A549 (cell line): Measurements from ENCODE around the gene CLASP1.

Source experiments
- CTCF ChIP-seq: fragments of >200 bp; sonication (Bioruptor Twin); formaldehyde crosslinking; IDR thresholded peaks from 3 replicates; pipeline ENCODE4 v1.5.1; 2016
- EP300 ChIP-seq, 2 experiments: fragments of >200 bp; sonication (Bioruptor Twin); formaldehyde crosslinking; IDR thresholded peaks; 2 replicates in 1 of 2; 3 replicates in 1 of 2; pipeline ENCODE4 v1.6.1; 2016 to 2017
- GATA3 ChIP-seq: IDR thresholded peaks from 2 replicates; pipeline ENCODE4 v1.6.1; 2012; ENCODE audit warnings: borderline replicate concordance
- HDAC2 ChIP-seq: fragments of 200-600 bp; sonication (generic); IDR thresholded peaks from 2 replicates; pipeline ENCODE4 v1.6.1; 2016
- MAX ChIP-seq: IDR thresholded peaks from 2 replicates; pipeline ENCODE4 v1.6.1; 2012
- MAZ ChIP-seq: fragments of 150-350 bp; IDR thresholded peaks from 2 replicates; pipeline ENCODE4 v1.6.1; 2014; ENCODE audit warnings: antibody characterized with exemption, low read depth, low read length, borderline replicate concordance
- PBX3 ChIP-seq: IDR thresholded peaks from 2 replicates; pipeline ENCODE4 v1.6.1; 2012
- POLR2A ChIP-seq: IDR thresholded peaks from 2 replicates; pipeline ENCODE4 v1.6.1; 2012; ENCODE audit warnings: mild to moderate bottlenecking, low read length
- RAD21 ChIP-seq, 2 experiments: fragments of >200 bp in 1 of 2; sonication (Bioruptor Twin) in 1 of 2; formaldehyde crosslinking in 1 of 2; IDR thresholded peaks in 1 of 2; conservative IDR thresholded peaks in 1 of 2; 2 replicates in 1 of 2; 3 replicates in 1 of 2; pipeline ENCODE4 v1.6.1; 2012 to 2018; ENCODE audit warnings: inconsistent platforms in 1 of 2
- USF2 ChIP-seq: fragments of 450-650 bp; IDR thresholded peaks from 2 replicates; pipeline ENCODE4 v1.6.1; 2014; ENCODE audit warnings: antibody characterized with exemption
- ZNF302 ChIP-seq: fragments of 250-450 bp; sonication (Bioruptor Pico); IDR thresholded peaks from 2 replicates; pipeline ENCODE4 v1.9.0; 2021; ENCODE audit warnings: inconsistent platforms, mild to moderate bottlenecking, moderate library complexity

- TF ChIP-seq GATA3 (no peak), RAD21 (conservative IDR thresholded peaks at IDR 0.05 in 1 of 2, IDR thresholded peaks at IDR 0.05 in 1 of 2) (no peak), CTCF (0 out of 3 replicates have a peak, but pooled peaks have one; percentile 19), MAZ (no peak), PBX3 (no peak), POLR2A (no peak), EP300 (IDR thresholded peaks at IDR 0.05) (no peak), HDAC2 (no peak), ZNF302 (CRISPR knock-in tag) (no peak), USF2 (no peak), MAX (no peak)
These were observed 169.3 kb downstream of the CLASP1 start for GRCh38 chr2:121479882-121480522.
